Activated T-helper 1 cell treated with Interleukin-2 at 50 U/mL for 16 hours (primary cell): ENCODE results near the gene ESPL1.

ENCODE experiments used
- DNase-seq: peaks from one replicate; pipeline ENCODE4 v3.0.0-alpha.2; 2020; ENCODE audit warnings: low read depth

Gene ESPL1

DNA sequence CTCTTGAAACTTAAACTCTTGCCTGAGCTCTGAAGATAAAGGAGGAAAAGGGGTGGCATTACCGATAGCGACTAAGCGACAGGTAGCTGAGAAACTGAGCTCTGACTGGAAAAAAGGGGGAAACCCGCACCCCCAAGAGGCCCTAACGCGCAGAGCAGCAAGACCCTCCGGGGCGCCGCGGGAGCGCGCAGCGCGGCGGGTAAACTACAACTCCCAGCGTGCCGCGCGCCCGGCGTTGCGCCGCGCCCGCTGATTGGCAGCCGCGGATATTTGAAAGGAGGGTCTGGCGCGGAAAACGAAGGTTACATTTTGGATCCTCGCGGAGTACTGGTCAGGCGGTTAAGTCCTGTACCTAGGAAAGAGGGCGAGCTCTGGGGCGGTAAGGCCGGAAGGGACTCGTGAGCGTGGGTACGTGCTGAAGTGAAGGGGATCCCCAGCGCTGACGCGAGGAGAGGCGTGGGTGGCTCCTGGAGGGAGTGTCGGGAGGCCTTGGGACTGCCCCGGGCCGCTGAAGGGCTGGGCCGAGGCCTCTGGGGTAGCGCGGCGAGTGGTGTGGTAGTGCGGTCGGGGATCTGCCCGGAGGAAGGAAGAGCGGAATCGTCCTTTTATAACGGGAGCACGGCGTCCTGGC, at the start of gene ESPL1:
Gene ESPL1 (plus strand): TSS at position 301 of the 631 bp plus-strand sequence. CDS start 468 bp downstream, outside the sequence.
- DNase-seq, result peak; percentile 70

DNA sequence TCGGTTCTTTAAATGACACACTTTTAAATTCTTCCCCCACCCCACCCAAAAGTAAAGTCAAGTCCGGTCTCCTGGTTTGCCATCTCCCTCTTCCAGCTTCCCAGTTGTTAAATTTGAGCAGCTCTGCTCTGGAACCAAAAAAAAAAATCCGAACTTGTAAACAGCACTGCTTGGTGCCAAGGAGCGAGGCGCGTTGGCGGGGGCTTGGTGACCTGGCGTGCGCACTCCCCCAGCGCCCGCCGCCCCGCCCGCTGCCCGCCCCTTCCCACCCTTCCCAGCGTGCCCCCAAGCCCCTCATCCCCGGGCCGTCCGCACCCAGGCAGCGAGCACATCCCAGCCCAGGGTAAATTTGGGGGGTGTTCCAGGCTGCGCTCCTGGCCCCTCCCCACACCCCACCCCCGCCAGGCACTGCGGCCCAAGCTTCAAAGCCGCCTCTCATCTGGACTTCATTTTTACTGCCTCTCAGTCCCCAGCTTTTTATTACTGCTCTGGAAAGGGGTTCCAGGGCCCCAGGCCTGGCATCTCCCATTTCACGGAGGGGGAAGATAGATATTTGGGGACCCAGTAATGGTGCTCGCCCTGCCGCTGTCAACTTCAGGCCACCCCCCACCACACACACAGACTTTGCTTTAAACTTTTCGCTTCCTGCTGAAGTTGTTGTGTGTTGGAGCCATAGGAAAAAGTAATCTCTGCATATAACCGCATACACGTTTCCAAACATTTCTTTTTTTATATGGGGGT, 49.4 kb upstream of the ESPL1 start:
- DNase-seq, result no peak

DNA sequence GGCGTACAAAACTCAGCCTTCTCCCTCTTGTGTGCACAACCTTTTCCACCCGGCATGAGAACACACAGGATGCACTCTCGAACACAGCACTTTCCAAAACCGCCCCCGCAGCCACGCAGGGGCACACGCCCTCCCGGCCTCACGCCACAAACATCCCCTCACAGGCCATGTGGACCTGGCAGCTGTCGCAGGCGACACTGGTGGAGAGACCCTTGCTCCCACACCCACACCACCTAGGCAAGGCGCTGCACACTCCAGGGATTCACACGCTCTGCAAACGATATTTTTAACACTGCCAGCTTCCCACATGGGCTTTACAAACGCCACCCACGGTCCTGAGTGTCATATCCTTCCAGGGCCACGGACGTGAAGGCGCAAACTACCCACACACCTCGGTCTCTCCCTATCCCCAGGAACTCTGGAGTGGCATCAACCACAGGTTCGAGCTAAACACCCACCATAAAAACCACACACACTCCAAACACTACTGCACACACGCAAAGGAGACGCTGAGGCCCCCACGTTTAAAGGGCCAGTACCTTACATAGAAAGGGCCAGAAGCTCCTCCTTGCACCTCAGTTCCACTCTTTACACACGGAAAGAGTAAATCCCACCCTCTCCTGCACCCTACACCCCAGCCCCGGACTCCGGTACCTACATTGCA, 48.7 kb upstream of the ESPL1 start:
- peak; percentile 35 for DNase-seq

DNA sequence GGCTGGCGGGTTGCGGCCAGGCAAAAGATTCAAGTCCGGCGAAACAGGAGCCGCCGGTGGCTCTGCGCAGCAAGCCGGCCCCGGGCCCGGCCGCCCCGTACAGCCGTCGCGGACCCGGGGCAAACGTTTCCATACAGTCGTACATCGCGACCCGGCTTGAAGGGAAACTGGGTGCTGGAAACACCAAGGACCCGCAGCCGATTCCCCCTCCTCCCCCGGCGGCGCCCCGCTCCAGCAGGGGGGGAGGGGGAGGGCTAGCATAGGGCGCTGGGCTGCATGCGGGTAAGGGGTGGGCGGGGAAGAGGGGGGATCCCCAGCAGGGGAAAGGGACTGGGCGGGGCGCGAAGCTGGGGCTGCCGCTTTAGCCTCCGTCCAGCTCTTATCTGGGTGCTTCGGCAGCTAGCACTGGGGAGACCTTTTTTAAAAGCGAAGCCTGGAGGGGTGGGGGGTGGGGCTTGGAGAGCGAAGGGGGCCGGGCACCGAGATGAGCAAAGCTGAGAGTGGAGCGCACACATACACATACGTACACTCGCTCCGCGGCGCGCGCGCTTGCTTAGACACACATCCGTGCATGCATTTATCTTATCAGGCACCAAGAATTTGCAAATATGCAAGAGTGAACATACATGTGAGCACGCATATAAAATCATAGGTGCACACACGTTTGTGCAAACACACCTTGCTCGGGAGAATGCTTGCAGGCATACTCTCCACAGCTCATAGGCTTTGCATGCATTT, 48.0 kb upstream of the ESPL1 start:
- peak; percentile 67 for DNase-seq

DNA sequence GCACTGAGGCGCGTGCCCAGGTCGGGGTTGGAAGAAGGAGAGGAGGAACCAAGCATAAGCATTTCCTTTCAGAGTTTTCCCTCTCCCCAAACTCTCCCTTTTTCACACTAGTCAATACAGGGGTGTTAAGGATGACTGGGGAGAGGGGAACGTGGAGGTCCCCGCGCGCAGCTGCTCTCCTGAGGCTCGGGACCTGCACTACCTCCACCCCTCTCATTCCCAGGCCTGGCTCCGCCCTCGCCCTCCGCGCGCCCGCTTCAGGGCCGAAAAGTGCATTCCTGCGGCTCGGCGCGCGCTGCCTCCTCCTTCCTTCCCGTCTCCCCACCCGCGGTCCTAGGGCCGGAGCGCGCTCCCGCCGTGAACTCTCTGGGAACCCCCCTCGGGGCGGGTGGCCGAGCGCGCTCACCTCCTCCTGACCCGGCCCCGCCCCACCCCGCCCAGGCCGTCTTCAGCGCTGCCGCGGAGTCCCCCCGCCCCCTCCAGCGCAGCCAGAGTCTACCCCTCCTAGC, 47.4 kb upstream of the ESPL1 start:
- DNase-seq, result peak; percentile 63

DNA sequence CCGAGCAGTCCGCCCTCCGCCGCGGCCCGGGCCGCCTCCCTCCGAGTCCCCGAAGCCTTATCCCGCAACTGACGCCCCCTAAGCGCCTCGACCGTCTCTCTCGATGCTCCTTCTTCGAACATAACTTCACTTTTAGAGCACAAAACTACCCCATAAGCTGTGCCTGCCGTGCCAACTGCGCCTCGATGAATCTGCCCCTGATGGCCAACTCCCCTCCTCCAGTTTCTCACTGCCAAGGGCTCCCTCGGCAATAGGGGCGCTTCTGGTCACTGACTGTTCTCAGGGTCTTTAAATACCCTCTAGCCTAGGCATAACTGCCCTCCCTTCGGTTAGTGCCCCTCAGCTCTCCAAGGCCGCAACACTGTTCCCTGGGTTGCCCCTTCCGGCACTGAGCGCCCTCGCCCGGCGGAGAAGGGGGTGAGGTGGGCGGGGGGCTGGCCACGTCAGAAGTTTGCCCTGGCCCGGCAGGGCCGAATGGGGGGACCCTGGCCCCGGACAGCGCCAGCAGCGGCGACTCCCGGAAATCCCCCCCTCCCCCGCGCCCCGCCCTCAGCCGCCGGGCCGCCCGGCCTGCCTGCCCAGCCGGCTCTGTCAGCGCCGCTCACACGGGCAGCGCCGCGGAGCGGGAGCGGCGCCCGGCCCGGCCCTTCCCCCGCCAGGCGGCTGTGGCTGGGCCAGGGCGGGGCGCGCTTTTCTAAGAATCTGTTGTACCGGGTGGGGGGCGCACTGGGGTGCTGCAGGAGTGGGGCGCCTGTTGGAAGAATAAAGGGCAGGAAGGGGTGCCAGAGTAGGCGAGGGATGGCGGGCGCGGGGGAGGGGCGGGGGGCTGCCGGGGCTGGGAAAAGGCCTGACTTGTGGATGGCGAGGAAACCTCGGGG, 46.7 kb upstream of the ESPL1 start:
- peak; percentile 39 for DNase-seq

DNA sequence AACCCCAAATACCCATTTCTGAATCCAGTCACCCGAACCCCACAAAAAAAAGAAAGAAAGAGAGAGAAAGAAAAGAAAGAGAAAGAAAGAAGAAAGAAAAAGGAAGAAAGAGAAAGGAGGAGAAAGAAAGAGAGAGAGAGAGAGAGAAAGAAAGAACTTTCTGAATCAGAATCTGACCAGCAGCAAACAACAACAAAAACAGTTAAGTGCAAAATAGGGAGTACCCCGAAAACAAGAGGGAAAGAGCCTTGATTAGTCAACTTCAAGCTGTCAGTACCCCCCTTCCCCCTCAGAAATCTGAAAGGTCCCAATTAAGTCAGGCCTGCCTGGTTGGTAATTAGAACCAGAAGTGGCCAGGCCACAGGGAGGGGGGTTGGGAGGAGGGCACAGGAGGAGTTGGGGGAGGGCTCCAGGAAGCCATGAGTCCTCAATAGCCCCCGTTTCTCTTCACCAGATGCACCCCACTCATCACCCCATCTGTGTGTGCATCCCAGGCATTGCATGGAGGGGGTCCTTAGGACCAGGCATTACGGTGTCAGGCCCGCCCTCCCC, 45.9 kb upstream of the ESPL1 start:
- no peak for DNase-seq

DNA sequence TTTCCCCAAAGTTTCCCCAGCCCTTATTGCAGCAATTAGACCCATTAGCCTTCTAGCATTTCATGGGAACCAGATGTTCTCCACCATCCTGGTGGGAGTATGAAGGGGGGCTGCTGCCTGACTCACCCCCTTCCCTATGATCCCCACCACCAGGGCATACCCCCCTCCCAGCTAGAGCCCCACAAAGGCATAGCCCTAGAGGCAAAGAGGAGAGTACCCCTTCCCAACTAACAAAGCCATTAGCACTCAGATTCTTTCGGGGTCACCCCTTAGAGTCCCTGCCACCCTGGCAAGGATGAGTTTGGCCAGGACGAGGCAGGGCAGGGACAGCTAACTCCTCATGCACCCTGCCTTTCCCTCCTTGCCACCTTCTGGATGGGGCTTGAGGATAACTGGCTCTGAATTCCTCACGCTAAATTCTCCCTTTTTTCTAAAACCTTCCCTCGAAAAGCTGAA, 45.3 kb upstream of the ESPL1 start:
- no peak for DNase-seq

DNA sequence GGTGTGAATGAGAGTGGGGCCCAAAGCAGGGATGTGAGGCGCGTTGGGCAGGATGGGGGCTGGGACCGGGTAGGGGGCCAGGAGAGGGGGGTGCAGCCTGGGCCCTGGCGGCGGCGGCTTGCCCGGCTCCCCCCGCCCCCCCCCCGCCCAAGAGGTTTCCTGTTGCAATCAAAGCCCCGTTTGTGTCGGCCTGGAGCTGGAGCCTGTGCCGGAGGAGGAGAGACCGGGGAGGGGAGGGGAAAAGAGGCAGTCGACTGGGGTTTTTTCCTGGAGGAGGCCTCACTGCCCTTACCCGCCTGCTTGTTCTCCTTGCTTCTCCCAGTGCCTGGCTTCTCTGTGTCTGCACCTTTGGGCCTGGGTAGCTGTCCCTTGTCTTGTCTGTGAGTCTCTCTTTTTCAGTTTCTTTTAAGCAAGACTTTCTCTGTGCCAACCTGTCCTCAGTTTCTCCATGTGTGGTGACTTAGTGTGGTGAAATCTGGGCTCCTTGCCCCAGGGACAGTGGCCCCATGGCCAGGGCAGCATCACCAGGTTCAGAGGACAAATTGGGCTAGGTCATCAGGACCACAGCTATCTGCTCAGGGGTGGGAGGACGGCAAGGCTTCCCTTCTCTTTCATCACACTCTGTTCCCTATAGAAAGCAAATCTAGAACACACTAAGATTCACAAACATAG, 44.6 kb upstream of the ESPL1 start:
- DNase-seq, result no peak

DNA sequence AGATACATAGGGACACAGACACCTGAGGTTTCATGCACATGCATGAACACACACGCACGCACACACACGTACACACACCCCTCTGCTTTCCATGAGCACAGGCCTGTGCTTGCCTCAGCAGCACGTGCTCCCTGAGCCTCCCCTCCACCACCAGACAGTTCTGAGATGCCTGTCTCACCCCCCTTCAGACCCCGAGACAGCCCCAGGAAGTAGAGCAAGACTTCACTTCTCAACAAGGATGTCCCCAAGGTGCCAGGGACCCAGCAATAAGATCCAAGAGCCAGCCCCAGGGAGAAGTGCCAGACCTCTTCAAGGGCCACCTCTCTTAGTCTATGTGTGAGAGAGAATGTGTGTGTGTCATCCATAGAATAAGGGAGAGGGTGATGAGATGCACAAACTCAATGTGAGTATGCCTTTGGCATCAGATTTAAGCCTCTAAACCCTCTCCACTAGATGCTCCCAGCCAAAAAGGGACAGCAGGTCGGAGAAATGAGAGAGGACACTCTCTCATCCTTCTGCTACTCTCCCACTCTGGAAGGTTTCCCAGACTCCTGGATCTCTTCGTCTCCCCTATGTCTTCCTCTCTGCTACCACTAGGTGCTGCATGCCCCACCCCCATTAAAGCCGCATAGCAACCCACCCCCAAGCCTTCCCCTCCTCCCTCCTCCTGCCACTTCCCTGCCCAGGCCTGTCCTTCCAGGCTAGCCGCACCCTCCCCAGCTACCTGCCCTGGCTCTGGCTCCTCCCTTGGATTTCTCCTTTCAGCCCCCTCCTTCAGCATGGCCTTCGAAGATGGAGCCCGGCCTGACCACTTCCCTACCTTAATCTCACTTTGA, 43.8 kb upstream of the ESPL1 start:
- DNase-seq, result no peak

DNA sequence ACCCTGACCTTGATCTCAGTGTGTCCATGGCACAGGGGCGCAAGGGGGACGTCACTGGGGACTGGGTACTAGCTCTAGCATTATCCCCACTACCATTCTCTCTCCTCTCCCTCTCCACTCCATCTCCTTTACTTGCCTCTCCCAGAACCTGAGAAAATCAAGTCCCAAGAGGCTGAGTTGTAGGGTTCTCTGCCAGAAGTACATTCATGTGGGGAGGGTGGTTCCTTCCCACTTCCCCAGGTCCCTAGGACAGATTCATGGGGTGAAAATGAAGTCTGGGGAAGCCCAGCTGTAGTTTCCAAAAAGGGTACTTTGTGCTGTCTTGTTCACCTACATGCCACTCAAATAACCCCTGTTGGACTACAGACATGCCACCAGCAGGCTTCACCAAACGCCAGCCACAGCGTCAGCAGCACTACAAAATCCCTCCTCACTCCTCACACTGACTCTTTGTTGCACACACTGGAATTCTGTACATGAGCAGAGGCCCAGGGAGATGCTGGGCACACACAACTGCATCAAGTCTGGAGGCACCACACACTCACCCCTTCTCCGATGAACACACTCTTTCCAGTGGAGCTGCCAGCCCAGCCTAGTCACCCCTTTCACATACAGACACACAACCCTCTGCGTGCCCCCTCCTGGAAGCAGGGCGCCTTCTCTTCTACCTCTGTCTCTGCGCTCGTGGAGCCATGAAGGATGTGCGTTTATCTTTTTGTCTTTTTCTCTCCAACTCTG, 43.0 kb upstream of the ESPL1 start:
- no peak for DNase-seq

DNA sequence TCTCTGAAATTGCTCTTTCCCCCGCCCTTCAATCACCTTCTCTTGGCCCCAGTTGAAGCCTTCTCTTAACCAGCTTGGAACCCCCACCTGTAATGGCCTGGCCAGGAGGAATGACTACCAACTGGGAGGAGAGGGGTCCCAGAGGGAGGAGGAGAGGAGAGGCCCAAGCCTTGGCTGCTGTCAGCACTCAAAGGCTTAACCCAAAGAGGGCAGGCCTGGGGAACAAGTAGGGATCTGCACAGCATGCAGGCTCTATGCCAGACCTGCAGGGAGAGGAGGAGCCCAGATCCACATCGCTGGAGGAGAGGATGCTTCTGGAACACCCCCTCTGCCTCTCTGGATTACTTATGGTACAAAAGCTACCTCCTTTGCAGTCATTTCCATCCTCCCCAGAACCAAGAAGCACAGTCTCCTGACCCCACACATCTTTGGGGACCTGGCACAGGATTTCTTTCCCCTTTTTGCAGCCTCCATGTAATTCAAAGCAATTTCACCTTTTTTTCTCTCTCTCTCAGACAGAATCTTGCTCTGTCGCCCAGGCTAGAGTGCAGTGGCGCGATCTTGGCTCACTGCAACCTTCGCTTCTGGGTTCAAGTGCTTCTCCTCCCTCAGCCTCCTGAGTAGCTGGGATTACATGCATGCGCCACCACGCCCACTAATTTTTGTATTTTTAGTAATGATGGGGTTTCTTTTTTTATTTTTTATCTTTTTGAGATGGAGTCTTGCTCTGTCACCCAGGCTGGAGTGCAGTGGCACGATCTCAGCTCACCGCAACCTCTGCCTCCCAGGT, 42.3 kb upstream of the ESPL1 start:
- no peak for DNase-seq

DNA sequence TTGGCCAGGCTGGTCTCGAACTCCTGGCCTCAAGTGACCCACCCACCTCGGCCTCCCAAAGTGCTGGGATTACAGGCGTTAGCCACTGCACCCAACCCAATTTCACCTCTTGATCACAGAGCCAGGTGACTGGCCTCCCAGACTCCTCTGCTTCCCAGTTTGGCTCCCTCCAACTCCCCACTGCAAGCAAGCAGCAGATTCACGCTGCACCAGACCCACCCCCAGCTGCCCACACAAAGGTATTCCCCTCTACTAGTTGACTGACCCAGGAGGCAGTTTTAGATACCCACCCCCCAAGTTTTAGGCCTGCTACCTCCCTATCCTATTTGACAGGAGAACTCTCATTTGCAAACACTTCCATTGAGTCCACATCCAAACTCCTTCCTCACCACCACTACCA, 41.3 kb upstream of the ESPL1 start:
- no peak for DNase-seq

DNA sequence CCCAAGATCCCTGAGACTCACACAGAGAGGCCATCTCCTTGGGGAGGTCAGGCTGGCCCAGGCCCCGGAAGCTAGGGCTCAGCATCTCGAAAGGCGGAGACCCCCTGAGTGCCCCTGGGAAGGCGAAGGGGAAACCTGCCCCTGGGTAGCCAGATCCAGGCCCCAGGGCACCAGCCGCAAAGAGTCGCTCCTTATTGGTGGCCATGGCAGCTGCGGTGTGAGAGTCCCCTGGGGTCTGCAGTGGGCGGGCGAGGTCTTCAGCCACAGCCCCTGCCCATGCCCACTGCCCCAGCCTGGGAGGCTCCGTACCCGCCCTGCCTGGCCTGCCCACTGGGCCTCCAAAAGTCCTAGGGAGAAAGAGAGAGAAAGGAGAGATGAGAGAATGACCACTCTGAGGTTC, 40.8 kb upstream of the ESPL1 start:
- DNase-seq, result no peak

DNA sequence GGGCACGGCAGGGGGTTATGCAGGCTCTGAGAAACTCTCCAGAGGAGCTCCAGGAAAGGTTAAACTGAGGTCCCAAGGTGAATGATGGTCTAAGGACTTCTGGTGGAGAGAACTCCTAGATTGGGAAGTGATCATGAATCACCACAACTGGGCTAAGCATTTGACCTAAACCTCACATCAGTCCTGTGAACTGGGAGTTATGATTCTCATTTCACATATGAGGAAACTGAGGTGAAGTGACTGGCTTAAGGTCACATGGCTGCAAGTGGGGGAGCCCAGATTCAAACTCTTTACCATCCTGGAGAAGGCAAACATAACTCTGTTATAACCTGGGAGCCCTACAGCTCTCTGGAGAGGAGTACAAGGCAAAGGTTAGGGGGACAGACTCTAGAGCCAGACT, 40.3 kb upstream of the ESPL1 start:
- DNase-seq, result no peak

DNA sequence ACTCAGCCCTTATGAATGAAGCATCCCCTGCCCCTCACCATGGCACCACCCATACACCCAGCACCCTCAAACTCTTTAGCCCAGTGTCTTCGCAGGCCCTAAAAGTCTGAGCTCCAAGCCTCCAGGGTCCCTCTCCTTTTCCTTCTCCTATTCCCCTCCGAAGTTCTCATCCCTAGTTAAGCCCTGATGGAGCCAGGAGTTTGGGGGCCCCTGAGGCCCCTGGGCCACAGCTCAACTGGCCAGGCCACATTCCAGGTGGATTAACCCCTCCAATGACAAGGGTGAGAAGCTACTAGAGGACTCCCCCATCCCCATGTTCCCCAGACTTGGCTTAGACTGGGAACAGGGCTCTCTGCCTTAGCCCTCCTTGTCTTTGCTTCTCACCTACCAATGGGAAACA, 38.6 kb upstream of the ESPL1 start:
- DNase-seq, result no peak

DNA sequence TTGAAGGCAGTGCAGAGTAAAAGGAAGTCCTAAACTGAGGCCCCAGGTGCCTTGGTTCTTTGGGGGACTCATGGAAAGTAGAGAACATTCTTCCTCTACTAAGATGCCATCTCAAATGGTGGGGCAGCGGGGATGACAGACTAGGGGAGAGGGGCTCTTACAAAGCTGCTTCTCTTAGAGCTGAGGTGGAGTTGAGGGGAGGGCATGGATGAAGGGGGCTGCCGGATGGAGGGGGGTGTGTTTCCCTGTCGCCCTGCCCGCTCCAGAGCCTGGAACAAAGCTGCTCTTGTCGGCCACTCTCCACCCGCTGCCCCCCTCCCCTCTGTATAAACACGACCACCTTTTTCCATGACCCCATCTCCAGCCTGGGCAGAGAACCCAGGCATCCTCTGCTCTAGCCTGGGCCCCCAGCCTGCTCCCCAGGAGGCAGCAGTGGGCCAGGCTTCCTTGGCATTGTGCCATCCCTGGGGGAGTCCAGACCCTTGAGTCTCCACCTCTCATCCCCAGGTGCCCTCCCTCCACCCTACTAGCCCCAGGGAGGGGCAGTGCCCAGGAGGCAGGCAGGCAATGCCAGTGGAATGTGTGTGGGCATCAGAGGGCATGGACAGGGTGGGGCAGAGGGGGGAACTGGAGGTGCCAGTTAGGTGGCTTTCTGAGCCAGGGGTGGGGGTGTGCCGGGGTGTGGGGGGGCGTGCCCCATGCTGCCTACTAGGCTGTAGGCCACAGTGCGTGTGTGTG, 37.8 kb upstream of the ESPL1 start:
- no peak for DNase-seq

DNA sequence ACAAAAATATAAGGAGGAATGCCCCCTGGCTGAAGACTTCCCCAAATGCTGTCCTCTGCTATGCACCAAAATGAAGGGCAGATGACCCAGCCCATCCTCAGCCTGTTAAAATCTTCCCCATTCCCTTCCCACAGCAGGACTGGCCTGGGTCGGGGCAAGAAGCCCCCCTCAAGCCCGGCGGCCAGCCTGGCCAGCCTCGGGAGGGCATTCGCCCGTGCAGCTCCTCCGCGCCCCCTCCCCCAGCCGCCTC, 36.5 kb upstream of the ESPL1 start:
- no peak for DNase-seq
